Calu3 (cell line): ENCODE measurements around the gene UNG. TPM values are rescaled to one million over a fixed set of nuclear protein-coding genes. Genes with fewer than 3 reads are reported as not detected.

ENCODE experiments used
- BruUV-seq: library from RNA; stranded (reverse); fragments of 400-500 nt; replicated peaks from 2 replicates; lab custom pipeline; 2021; lab: Mats Ljungman, UMichigan
- CTCF ChIA-PET: fragments of 300-600 bp; sonication (Branson Sonifier 250); formaldehyde crosslinking; loops from one replicate; lab custom pipeline; 2022; ENCODE audit warnings: antibody characterized with exemption; lab: Charles Lee
- DNase-seq: peaks from one replicate; pipeline ENCODE4 v3.0.0; 2022
- H3K27ac Mint-ChIP-seq: one replicate; pipeline ENCODE4 v1.8.0; 2022; ENCODE audit warnings: mixed read lengths; ENCODE audit not compliant: unreplicated experiment
- H3K27me3 Mint-ChIP-seq: one replicate; pipeline ENCODE4 v1.8.0; 2022; ENCODE audit warnings: mixed read lengths; ENCODE audit not compliant: unreplicated experiment
- H3K36me3 Mint-ChIP-seq: one replicate; pipeline ENCODE4 v1.8.0; 2022; ENCODE audit warnings: mild to moderate bottlenecking, moderate library complexity, mixed read lengths; ENCODE audit not compliant: insufficient read depth, unreplicated experiment
- H3K4me1 Mint-ChIP-seq: one replicate; pipeline ENCODE4 v1.8.0; 2022; ENCODE audit warnings: mild to moderate bottlenecking, low read depth, mixed read lengths; ENCODE audit not compliant: unreplicated experiment
- H3K4me3 Mint-ChIP-seq: one replicate; pipeline ENCODE4 v1.8.0; 2022; ENCODE audit warnings: mild to moderate bottlenecking, low read depth, moderate library complexity, mixed read lengths; ENCODE audit not compliant: unreplicated experiment
- H3K9me3 Mint-ChIP-seq: one replicate; pipeline ENCODE4 v1.8.0; 2022; ENCODE audit warnings: low read depth, mixed read lengths; ENCODE audit not compliant: unreplicated experiment
- intact Hi-C: fragments of 100-400 bp; cut with micrococcal nuclease; formaldehyde crosslinking; loops from one replicate; pipeline ENCODE4 v1.10.0; 2022; ENCODE audit not compliant: unreplicated experiment
- total RNA-seq: library from RNA; stranded (reverse); gene quantifications from 2 replicates; pipeline ENCODE4 v1.2.3, GENCODE V29; 2022
- TF ChIP-seq, protein P1 (sequence below): fragments of 200-600 bp; IDR thresholded peaks from one replicate; pipeline ENCODE4 v1.8.0; 2022; ENCODE audit warnings: antibody characterized with exemption; ENCODE audit not compliant: unreplicated experiment

UNG gene
- total RNA-seq, 1 experiment from 2014 or later = 79.2 TPM

- no peaks in the 10 kb centered on the region for H3K9me3 Mint-ChIP-seq
- peaks cover 44% of the 10 kb centered on the region for H3K36me3 Mint-ChIP-seq
- no peaks in the 10 kb centered on the region for H3K27me3 Mint-ChIP-seq
- CTCF ChIA-PET = no interaction called here
- H3K4me3 Mint-ChIP-seq = peak overlapping the region; percentile 98
- intact Hi-C loops = loop anchor here (10.0 kb wide), 3 partner anchors 132 to 432 kb away; no protein-coding TSS in a partner anchor
- TF ChIP-seq, protein P1, sequence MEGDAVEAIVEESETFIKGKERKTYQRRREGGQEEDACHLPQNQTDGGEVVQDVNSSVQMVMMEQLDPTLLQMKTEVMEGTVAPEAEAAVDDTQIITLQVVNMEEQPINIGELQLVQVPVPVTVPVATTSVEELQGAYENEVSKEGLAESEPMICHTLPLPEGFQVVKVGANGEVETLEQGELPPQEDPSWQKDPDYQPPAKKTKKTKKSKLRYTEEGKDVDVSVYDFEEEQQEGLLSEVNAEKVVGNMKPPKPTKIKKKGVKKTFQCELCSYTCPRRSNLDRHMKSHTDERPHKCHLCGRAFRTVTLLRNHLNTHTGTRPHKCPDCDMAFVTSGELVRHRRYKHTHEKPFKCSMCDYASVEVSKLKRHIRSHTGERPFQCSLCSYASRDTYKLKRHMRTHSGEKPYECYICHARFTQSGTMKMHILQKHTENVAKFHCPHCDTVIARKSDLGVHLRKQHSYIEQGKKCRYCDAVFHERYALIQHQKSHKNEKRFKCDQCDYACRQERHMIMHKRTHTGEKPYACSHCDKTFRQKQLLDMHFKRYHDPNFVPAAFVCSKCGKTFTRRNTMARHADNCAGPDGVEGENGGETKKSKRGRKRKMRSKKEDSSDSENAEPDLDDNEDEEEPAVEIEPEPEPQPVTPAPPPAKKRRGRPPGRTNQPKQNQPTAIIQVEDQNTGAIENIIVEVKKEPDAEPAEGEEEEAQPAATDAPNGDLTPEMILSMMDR = no peak
- BruUV-seq = no TSS peak
- no peak overlapping the region for H3K27ac Mint-ChIP-seq
- DNase-seq = no peak
- H3K4me1 Mint-ChIP-seq = peaks cover 21% of the 10 kb centered on the region
Observed at GRCh38 chr12:109097140-109097434, 310 bp upstream of the UNG start.

DNA sequence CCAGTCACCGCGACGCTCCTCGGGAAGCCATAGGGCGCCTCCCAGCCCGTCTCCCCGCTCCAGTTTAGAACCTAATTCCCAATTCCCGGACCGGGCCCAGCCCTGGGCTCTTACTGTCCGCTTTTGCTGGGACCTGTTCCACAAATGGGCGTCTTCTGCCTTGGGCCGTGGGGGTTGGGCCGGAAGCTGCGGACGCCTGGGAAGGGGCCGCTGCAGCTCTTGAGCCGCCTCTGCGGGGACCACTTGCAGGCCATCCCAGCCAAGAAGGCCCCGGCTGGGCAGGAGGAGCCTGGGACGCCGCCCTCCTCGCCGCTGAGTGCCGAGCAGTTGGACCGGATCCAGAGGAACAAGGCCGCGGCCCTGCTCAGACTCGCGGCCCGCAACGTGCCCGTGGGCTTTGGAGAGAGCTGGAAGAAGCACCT lies 797 bp downstream of the UNG start:
- BruUV-seq = no TSS peak
- peak overlapping the region; percentile 72 for H3K27ac Mint-ChIP-seq
- no peak for DNase-seq
- H3K9me3 Mint-ChIP-seq = no peaks in the 10 kb centered on the region
- H3K4me3 Mint-ChIP-seq = peak overlapping the region; percentile 98
- H3K36me3 Mint-ChIP-seq = peaks cover 35% of the 10 kb centered on the region
- TF ChIP-seq, protein P1 = no peak
- intact Hi-C loops = loop anchor here (10.0 kb wide), 3 partner anchors 133 to 433 kb away; no protein-coding TSS in a partner anchor
- CTCF ChIA-PET = interaction anchor here (0.9 kb wide), 1 partner anchor 287 kb away, joined by 3 read pairs; no protein-coding TSS in a partner anchor
- H3K27me3 Mint-ChIP-seq = no peaks in the 10 kb centered on the region
- H3K4me1 Mint-ChIP-seq = peaks cover 12% of the 10 kb centered on the region

- TF ChIP-seq, protein P1 = no peak
- Mint-ChIP-seq H3K9me3 (no peaks in the 10 kb centered on the region), H3K4me3 (peak overlapping the region; percentile 98), H3K4me1 (peaks cover 12% of the 10 kb centered on the region), H3K27ac (peak overlapping the region; percentile 72), H3K36me3 (peaks cover 35% of the 10 kb centered on the region), H3K27me3 (no peaks in the 10 kb centered on the region)
- intact Hi-C loops = loop anchor here (10.0 kb wide), 3 partner anchors 134 to 434 kb away; no protein-coding TSS in a partner anchor
- BruUV-seq = no TSS peak
- no peak for DNase-seq
- CTCF ChIA-PET = interaction anchor here (0.9 kb wide), 1 partner anchor 288 kb away, joined by 3 read pairs; no protein-coding TSS in a partner anchor
Observed at GRCh38 chr12:109098651-109099050, 1.3 kb downstream of the UNG start.

- peaks cover 12% of the 10 kb centered on the region for H3K4me1 Mint-ChIP-seq
- CTCF ChIA-PET = interaction anchor here (0.9 kb wide), 1 partner anchor 288 kb away, joined by 3 read pairs; no protein-coding TSS in a partner anchor
- DNase-seq = no peak
- no peak overlapping the region for H3K27ac Mint-ChIP-seq
- H3K4me3 Mint-ChIP-seq = peak overlapping the region; percentile 98
- no TSS peak for BruUV-seq
- intact Hi-C loops = loop anchor here (10.0 kb wide), 3 partner anchors 135 to 435 kb away; no protein-coding TSS in a partner anchor
- TF ChIP-seq, protein P1 = no peak
- H3K36me3 Mint-ChIP-seq = peaks cover 37% of the 10 kb centered on the region
- no peaks in the 10 kb centered on the region for H3K9me3 Mint-ChIP-seq
- H3K27me3 Mint-ChIP-seq = no peaks in the 10 kb centered on the region
Observed at GRCh38 chr12:109099431-109100020, 2.1 kb downstream of the UNG start.
